OCI-LY7 (cell line): ENCODE results near the gene DNMT1. TPM values are rescaled to one million over a fixed set of nuclear protein-coding genes. Genes with fewer than 3 reads are reported as not detected.

ENCODE experiments used
- BruUV-seq: library from RNA; stranded (reverse); fragments of 400-500 nt; replicated peaks from 2 replicates; lab custom pipeline; 2021; lab: Mats Ljungman, UMichigan
- CTCF ChIA-PET: fragments of 300-600 bp; sonication (Branson Sonifier 250); formaldehyde crosslinking; loops from one replicate; lab custom pipeline; 2022; ENCODE audit warnings: antibody characterized with exemption; ENCODE audit not compliant: unreplicated experiment; lab: Charles Lee
- POLR2A ChIA-PET: fragments of 300-600 bp; sonication (Branson Sonifier 250); formaldehyde crosslinking; loops from one replicate; lab custom pipeline; 2022; ENCODE audit warnings: antibody characterized with exemption; lab: Charles Lee
- DNase-seq: peaks from one replicate; pipeline ENCODE4 v3.0.0-alpha.2; 2015; ENCODE audit warnings: low spot score
- H2AFZ ChIP-seq: fragments of 200-600 bp; sonication (generic), shearing (Covaris generic); 2 replicates; pipeline ENCODE4 v1.6.1; 2014; ENCODE audit warnings: mild to moderate bottlenecking, antibody characterized with exemption, low read length, moderate library complexity
- H3K27ac ChIP-seq: fragments of 200-600 bp; sonication (generic); 2 replicates; pipeline ENCODE4 v1.5.1; 2014; ENCODE audit warnings: mixed run types, low read depth, mild to moderate bottlenecking, moderate library complexity, low read length, inconsistent platforms; ENCODE audit not compliant: poor library complexity, severe bottlenecking
- H3K36me3 ChIP-seq: fragments of 200-600 bp; sonication (generic); 2 replicates; pipeline ENCODE4 v1.6.1; 2014; ENCODE audit warnings: mild to moderate bottlenecking, antibody characterized with exemption, low read length, moderate library complexity, mixed read lengths; ENCODE audit not compliant: insufficient read depth
- H3K4me1 ChIP-seq: fragments of 200-600 bp; sonication (generic); 2 replicates; pipeline ENCODE4 v1.5.1; 2014; ENCODE audit warnings: mild to moderate bottlenecking, low read length; ENCODE audit not compliant: insufficient read depth, poor library complexity, severe bottlenecking
- H3K4me2 ChIP-seq: fragments of 200-600 bp; sonication (generic); 2 replicates; pipeline ENCODE4 v1.6.1; 2014; ENCODE audit warnings: mild to moderate bottlenecking, low read length
- H3K4me3 ChIP-seq: fragments of 200-600 bp; sonication (generic); 2 replicates; pipeline ENCODE4 v1.5.1; 2014; ENCODE audit warnings: mild to moderate bottlenecking, low read depth, low read length; ENCODE audit not compliant: poor library complexity, severe bottlenecking
- H3K79me2 ChIP-seq: fragments of 200-600 bp; sonication (generic); 2 replicates; pipeline ENCODE4 v1.6.1; 2016; ENCODE audit warnings: low read depth, mild to moderate bottlenecking, low read length, moderate library complexity, mixed read lengths; ENCODE audit not compliant: insufficient read depth
- H3K9me2 ChIP-seq: fragments of 200-600 bp; sonication (generic); 2 replicates; pipeline ENCODE4 v1.6.1; 2016; ENCODE audit warnings: mild to moderate bottlenecking, low read length, mixed read lengths; ENCODE audit not compliant: insufficient read depth
- H3K9me3 ChIP-seq: fragments of 200-600 bp; sonication (generic); 2 replicates; pipeline ENCODE4 v1.6.1; 2014; ENCODE audit warnings: mild to moderate bottlenecking, mixed run types, low read length, mixed read lengths
- H4K20me1 ChIP-seq: fragments of 200-600 bp; sonication (generic); 2 replicates; pipeline ENCODE4 v1.6.1; 2014; ENCODE audit warnings: mild to moderate bottlenecking, antibody characterized with exemption, low read length, moderate library complexity, mixed read lengths; ENCODE audit not compliant: insufficient read depth
- EZH2phosphoT487 ChIP-seq: fragments of 200-600 bp; sonication (generic); IDR thresholded peaks from 2 replicates; pipeline ENCODE4 v1.6.1; 2018; ENCODE audit warnings: low read depth, borderline replicate concordance, mild to moderate bottlenecking, mixed run types, antibody characterized with exemption, low read length, moderate library complexity, mixed read lengths
- intact Hi-C: fragments of 100-400 bp; cut with micrococcal nuclease; formaldehyde crosslinking; loops from one replicate; pipeline ENCODE4 v1.10.0; 2022; ENCODE audit not compliant: unreplicated experiment
- total RNA-seq, 2 experiments: library from RNA; depleted of rRNA in 1 of 2; stranded (reverse); fragments of >200 nt in 1 of 2; shearing (Covaris generic) in 1 of 2; gene quantifications; 2 replicates each; pipeline ENCODE4 v1.2.3, GENCODE V29; 2014 to 2022
- TF ChIP-seq, protein P1 (sequence below): fragments of 200-600 bp; sonication (generic); conservative IDR thresholded peaks from 2 replicates; pipeline ENCODE4 v1.5.1; 2014; ENCODE audit warnings: mild to moderate bottlenecking, antibody characterized with exemption, low read length, moderate library complexity, mixed read lengths

DNMT1 gene
- total RNA-seq, 2 experiments from 2014 or later = 329 to 680 TPM

DNA sequence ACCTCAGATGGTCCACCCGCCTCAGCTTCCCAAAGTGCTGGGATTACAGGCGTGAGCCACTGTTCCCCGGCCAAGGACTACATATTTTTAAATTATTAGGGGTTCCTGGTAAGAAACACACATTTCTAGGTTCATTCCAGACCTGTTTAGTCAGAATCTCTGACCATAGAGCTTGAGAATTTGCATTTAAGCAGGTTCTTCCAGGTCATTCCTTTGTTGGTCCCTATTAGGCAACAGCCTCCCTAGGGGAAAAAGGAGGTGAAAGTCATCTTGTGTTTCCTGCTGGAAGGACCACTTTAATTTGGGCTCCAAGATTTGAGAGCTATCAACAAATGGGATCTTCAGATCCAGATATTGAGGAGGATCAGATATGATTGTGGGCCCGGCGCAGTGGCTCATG is 20.0 kb upstream of the DNMT1 start:
- no TSS peak for BruUV-seq
- Histone ChIP-seq H3K27ac (no peak overlapping the region), H3K9me2 (no peaks in the 10 kb centered on the region), H3K4me3 (no peak overlapping the region), H3K36me3 (peaks cover 33% of the 10 kb centered on the region), H3K4me1 (peaks cover 14% of the 10 kb centered on the region), H2AFZ (no peak overlapping the region), H3K9me3 (no peaks in the 10 kb centered on the region), H3K4me2 (no peak overlapping the region), H3K79me2 (peaks cover 11% of the 10 kb centered on the region; the same call in 1 of the 2 replicates), H4K20me1 (no peaks in the 10 kb centered on the region)
- CTCF ChIA-PET = no interaction called here
- no peak for TF ChIP-seq EZH2phosphoT487
- TF ChIP-seq, protein P1, sequence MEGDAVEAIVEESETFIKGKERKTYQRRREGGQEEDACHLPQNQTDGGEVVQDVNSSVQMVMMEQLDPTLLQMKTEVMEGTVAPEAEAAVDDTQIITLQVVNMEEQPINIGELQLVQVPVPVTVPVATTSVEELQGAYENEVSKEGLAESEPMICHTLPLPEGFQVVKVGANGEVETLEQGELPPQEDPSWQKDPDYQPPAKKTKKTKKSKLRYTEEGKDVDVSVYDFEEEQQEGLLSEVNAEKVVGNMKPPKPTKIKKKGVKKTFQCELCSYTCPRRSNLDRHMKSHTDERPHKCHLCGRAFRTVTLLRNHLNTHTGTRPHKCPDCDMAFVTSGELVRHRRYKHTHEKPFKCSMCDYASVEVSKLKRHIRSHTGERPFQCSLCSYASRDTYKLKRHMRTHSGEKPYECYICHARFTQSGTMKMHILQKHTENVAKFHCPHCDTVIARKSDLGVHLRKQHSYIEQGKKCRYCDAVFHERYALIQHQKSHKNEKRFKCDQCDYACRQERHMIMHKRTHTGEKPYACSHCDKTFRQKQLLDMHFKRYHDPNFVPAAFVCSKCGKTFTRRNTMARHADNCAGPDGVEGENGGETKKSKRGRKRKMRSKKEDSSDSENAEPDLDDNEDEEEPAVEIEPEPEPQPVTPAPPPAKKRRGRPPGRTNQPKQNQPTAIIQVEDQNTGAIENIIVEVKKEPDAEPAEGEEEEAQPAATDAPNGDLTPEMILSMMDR = no peak
- POLR2A ChIA-PET = no interaction called here
- intact Hi-C loops = loop anchor here (5.0 kb wide), 1 partner anchor 38 kb away; the partner anchor contains the start of gene MRPL4
- DNase-seq = no peak

- no peak overlapping the region for H2AFZ ChIP-seq
- intact Hi-C loops = no loop called here
- no peak overlapping the region for H3K27ac ChIP-seq
- no peaks in the 10 kb centered on the region for H4K20me1 ChIP-seq
- no peaks in the 10 kb centered on the region for H3K9me2 ChIP-seq
- no peaks in the 10 kb centered on the region for H3K79me2 ChIP-seq
- BruUV-seq = no TSS peak
- no peak overlapping the region for H3K4me2 ChIP-seq
- DNase-seq = no peak
- ChIA-PET POLR2A (interaction anchor here (0.6 to 2.4 kb wide), 2 partner anchors 11 to 172 kb away, joined by 5 to 10 read pairs; no protein-coding TSS in a partner anchor), CTCF (interaction anchor here (0.7 kb wide), 1 partner anchor 47 kb away, joined by 3 read pairs; no protein-coding TSS in a partner anchor)
- H3K36me3 ChIP-seq = peaks cover 21% of the 10 kb centered on the region
- no peak overlapping the region for H3K4me3 ChIP-seq
- TF ChIP-seq, protein P1 = no peak
- TF ChIP-seq EZH2phosphoT487 = no peak
- no peaks in the 10 kb centered on the region for H3K4me1 ChIP-seq
- 0 out of 2 replicates have a peak, but pooled peaks cover 9% of the 10 kb centered on the region for H3K9me3 ChIP-seq
Observed at GRCh38 chr19:10211691-10212090, 16.9 kb upstream of the DNMT1 start.

GRCh38 chr19:10211061-10211460 is 16.3 kb upstream of the DNMT1 start:
- ChIA-PET POLR2A (interaction anchor here (2.4 kb wide), 1 partner anchor 10 kb away, joined by 10 read pairs; no protein-coding TSS in a partner anchor), CTCF (no interaction called here)
- no TSS peak for BruUV-seq
- no peaks in the 10 kb centered on the region for H4K20me1 ChIP-seq
- H3K4me1 ChIP-seq = no peaks in the 10 kb centered on the region
- no peak overlapping the region for H3K4me2 ChIP-seq
- DNase-seq = no peak
- TF ChIP-seq EZH2phosphoT487 = no peak
- H3K9me3 ChIP-seq = 0 out of 2 replicates have a peak, but pooled peaks cover 9% of the 10 kb centered on the region
- no peaks in the 10 kb centered on the region for H3K79me2 ChIP-seq
- no peak overlapping the region for H3K4me3 ChIP-seq
- H3K27ac ChIP-seq = no peak overlapping the region
- no peak overlapping the region for H2AFZ ChIP-seq
- H3K9me2 ChIP-seq = no peaks in the 10 kb centered on the region
- peaks cover 16% of the 10 kb centered on the region for H3K36me3 ChIP-seq
- intact Hi-C loops = no loop called here
